ENCODE results near the gene ZNF543. TPM values are rescaled to one million over a fixed set of nuclear protein-coding genes. Genes with fewer than 3 reads are reported as not detected.
A peak's percentile ranks its signal among the peaks of the same experiment; 100 is the strongest.

Gene ZNF543
- total RNA-seq, 1 donor from 2014 or later, result 9.8 TPM

GRCh38 chr19:57357406-57357805 is 37.1 kb downstream of the ZNF543 start:
- peaks cover 63% of the 10 kb centered on the region for H3K36me3 Mint-ChIP-seq
- no peak for TF ChIP-seq CTCF (conservative IDR thresholded peaks at IDR 0.05)
- peaks cover 12% of the 10 kb centered on the region for H3K4me1 Mint-ChIP-seq (ENCODE audit: unreplicated experiment)
- H3K4me3 Mint-ChIP-seq, result no peak overlapping the region
- H3K9me3 Mint-ChIP-seq, result no peaks in the 10 kb centered on the region
- no peaks in the 10 kb centered on the region for H3K27me3 Mint-ChIP-seq
- no peak for DNase-seq (ENCODE audit: extremely low spot score, unreplicated experiment)
- H3K27ac Mint-ChIP-seq, result no peak overlapping the region

GRCh38 chr19:57359300-57359699 is 39.0 kb downstream of the ZNF543 start:
- Mint-ChIP-seq H3K27ac (no peak overlapping the region), H3K4me3 (no peak overlapping the region), H3K4me1 (ENCODE audit: unreplicated experiment) (peaks cover 17% of the 10 kb centered on the region), H3K9me3 (peaks cover 9% of the 10 kb centered on the region), H3K27me3 (peaks cover 3% of the 10 kb centered on the region), H3K36me3 (peaks cover 64% of the 10 kb centered on the region)
- no peak for TF ChIP-seq CTCF (conservative IDR thresholded peaks at IDR 0.05)
- DNase-seq (ENCODE audit: extremely low spot score, unreplicated experiment), result no peak

- Mint-ChIP-seq H3K4me3 (peak overlapping the region; percentile 97), H3K4me1 (ENCODE audit: unreplicated experiment) (peaks cover 17% of the 10 kb centered on the region), H3K27ac (peak overlapping the region; percentile 98), H3K27me3 (peaks cover 3% of the 10 kb centered on the region), H3K9me3 (peaks cover 9% of the 10 kb centered on the region), H3K36me3 (peaks cover 38% of the 10 kb centered on the region)
- no peak for DNase-seq (ENCODE audit: extremely low spot score, unreplicated experiment)
- TF ChIP-seq CTCF (conservative IDR thresholded peaks at IDR 0.05), result no peak
These were observed 42.1 kb downstream of the ZNF543 start for GRCh38 chr19:57362419-57362818.

GRCh38 chr19:57362997-57363687 is 42.9 kb downstream of the ZNF543 start, which contains the start of the genes TRAPPC2B and ZNF547:
TSS of gene TRAPPC2B (plus strand) at chr19:57363551. CDS start at chr19:57364834, 1,283 bp downstream.
TSS of gene ZNF547 (plus strand) at chr19:57363551. CDS start at chr19:57368556, 5,005 bp downstream.
- Mint-ChIP-seq H3K27me3 (peaks cover 3% of the 10 kb centered on the region), H3K9me3 (peaks cover 9% of the 10 kb centered on the region), H3K4me1 (ENCODE audit: unreplicated experiment) (peaks cover 17% of the 10 kb centered on the region), H3K4me3 (peak within 1 kb of the TSS; percentile 97), H3K27ac (peak within 1 kb of the TSS; percentile 98), H3K36me3 (peaks cover 33% of the 10 kb centered on the region)
- peak; percentile 98 for DNase-seq (ENCODE audit: extremely low spot score, unreplicated experiment)
- no peak for TF ChIP-seq CTCF (conservative IDR thresholded peaks at IDR 0.05)

- TF ChIP-seq CTCF (conservative IDR thresholded peaks at IDR 0.05), result no peak
- Mint-ChIP-seq H3K9me3 (peaks cover 9% of the 10 kb centered on the region), H3K4me1 (ENCODE audit: unreplicated experiment) (peaks cover 17% of the 10 kb centered on the region), H3K36me3 (peaks cover 28% of the 10 kb centered on the region), H3K27ac (peak overlapping the region; percentile 98), H3K27me3 (peaks cover 3% of the 10 kb centered on the region), H3K4me3 (peak overlapping the region; percentile 97)
- DNase-seq (ENCODE audit: extremely low spot score, unreplicated experiment), result no peak
These were observed 43.5 kb downstream of the ZNF543 start for GRCh38 chr19:57363688-57364181.

Measured in type B pancreatic cell (in vitro differentiated cells).